OCI-M2 (cell line): ENCODE measurements around the gene BANF2.
"Not testable (repeated sequence)": the region's sequence is repeated elsewhere in the genome, so short reads cannot be mapped to it uniquely, and the experiment has no call there.

Experiments used
- DNase-seq: peaks from one replicate; lab custom pipeline; 2025; ENCODE audit not compliant: unreplicated experiment; lab: John Stamatoyannopoulos, UW

The BANF2 gene

DNA sequence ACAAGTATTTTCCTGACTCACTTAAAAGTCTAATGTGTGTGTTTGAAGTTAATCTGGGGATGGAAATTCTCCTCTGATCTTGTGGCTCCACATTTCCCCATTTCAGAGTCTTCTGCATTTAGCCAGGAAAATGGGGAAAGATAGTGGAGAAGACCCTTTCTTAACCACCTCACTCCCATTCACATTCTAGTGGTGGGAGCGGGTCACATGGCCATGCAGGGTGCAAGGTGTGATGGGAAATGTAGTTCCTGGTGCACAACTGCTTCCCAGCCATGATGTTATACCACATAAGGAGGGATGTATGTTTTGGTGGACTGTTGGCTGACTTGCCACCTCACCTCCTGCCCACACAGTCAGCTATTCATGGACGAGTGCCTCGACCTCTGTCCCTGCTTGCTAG lies 61.8 kb downstream of the BANF2 start:
- DNase-seq: no peak

DNA sequence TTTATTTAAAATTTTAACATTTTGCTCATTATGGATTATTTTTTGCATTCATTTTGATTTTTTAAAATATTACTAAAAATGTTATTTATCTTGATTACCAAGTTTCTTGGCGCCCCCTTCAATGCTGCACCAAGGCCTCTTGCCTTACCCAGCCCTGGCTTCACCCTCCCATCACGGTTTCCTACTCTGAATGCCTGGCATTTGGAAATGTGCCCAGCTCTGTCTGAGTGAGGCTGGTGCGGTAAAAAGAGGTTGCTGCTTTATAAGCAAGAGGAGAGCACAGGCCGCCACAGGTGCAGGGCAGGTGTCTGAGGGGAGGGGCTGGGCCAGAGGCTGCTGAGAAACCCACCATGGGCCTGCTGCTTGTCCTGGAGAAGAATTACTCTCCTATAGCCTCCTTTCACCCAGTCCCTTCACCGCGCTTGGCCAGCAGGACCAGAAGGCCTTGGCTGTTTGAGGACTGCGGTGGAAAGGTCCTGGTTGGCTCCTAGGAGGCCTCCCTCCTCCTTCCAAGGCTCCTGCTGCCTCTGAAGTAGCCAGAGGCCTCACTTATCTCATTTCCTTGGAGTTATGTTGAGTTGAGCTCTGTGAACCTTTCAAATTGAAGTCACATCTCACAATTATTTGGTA lies 62.6 kb downstream of the BANF2 start:
- DNase-seq: no peak

DNA sequence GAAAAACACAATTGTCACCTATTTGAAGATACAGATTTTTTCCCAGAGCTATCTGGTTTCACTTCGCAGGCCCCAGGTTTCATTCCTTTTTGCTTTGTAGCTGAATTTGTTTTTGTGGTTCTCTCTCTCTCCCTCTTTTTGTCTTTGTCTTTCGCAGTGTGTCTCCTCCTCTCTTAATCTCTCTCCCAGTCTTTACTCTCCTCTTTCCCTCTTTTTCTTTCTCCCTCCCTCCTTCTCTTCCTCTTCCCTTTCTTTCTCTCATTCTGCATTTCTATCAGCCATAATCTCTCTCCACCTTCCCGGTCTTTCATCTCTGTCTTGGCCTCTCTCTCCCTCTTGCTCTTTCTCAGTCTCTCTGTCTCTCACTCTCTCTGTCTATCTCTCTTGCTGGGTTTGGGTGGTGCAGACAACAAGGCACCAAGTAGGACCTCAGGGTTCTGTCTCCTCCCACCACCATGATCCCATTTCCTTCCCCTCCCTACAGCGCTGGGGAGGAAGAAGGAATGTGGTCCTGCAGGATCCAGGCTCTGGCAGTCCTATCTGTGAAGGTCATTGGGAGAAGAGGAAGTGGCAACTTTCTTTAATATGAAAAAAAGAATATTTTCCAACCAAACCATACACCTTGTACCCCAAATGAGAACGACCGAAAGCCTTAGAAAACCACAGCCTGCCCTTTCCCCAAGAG lies 63.2 kb downstream of the BANF2 start:
- DNase-seq: no peak

DNA sequence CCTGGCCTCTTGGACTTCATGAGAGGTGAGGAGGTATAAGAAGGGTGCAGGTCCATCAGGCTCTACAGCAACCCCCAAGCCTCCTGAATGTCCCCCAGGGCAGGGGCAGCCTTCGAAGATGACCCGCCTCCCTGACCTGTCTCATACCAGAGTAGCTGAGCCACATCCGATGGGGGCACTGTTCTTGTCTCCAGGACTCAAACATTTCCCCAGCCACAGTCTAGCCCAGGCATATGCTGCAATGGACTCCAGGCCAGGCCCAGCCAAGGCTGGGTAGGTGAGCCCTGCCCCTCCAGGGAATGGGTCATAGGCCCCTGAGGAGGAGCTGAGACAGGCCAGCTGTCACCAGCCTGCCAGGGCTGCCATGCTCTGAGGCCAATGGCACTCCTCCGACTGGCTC lies 65.3 kb downstream of the BANF2 start:
- no peak for DNase-seq

DNA sequence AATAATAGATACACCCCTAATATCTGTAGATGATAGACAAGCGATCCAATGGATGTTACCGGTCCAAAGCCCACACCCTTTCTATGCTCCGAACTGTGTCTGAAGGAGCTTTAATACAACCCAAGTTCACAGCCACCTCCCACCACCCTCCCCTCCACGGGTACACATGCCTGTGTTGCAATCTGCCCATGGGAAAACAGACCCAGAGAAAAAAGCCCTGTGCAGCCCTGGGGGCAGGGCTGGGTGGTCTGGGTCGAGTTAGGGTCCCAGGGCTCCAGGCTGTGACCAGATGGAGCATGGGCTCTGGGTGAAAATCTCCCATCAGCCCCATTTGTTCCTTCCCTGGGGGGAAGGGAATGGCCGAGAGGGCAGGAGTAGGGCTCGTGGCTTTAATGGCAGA lies 65.8 kb downstream of the BANF2 start:
- no peak for DNase-seq

DNA sequence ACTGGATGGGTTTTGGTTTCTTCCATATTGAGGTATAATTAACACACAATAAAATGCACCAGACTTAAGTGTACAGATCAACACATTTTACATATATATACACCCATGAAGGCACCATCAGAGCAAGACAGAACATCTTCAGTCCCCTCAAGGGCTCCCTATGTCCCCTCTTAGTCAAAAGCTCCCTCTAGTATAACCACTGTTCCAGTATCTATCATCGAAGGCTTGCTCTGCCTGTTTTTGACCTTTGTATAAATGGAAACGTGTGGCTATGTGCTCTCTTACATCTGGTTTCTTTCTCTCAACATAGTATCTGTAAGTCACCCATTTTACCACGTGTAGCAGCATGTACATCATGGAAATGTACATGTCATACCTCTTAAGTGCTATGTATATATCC lies 66.5 kb downstream of the BANF2 start:
- DNase-seq: no peak

DNA sequence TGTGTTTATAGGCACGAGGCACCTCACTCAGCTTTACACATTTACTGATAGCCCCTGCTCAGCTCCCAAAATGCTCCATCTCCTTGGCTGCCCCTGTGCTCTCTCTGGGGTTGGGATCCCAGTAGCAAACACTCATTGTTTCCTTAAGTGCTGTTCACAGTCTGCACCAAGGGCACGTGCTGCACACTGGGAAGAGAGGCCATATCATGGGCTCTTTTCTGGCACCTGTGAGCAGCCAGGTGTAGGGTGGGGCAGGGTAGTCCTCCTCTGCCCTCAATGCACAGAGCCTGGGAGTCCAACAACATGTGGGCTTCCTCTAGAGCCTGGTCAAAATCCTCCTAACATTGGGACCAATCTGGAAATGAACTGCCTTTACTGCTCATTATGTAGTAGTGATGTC lies 67.9 kb downstream of the BANF2 start:
- no peak for DNase-seq

DNA sequence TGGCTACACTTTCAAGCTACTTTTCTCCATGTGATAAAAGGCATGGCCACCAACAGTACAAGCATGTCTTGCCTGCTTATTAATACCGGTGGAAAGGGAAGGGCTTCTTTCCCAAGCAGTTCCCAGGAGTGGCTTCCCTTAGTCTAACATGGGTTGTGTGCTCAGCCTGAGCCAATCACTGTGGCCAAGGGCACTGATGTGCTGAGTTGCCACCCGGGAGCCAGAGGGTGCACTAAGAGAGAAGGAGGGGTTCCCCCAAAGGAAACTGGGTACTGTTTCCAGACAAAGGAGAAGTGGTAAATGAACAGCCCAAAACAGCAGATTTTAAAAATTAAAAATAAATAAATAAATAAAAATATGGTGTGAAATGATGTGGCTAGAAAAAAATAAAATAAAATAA lies 68.5 kb downstream of the BANF2 start:
- no peak for DNase-seq

DNA sequence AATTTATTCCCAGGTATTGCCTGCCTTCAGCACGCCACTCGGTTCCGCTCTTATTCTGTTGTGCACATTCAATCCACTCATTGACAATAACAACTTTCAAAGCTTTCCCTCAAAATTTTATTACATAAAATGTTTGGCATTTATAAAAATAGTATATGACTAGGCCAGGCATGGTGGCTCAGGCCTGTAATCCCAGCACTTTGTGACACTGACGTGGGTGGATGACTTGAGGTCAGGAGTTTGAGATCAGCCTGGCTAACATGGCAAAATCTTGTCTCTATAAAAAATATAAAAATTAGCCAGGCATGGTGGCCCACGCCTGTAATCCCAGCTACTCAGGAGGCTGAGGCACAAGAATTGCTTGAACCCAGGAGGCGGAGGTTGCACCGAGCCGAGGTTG lies 70.0 kb downstream of the BANF2 start:
- DNase-seq: not testable (repeated sequence)

DNA sequence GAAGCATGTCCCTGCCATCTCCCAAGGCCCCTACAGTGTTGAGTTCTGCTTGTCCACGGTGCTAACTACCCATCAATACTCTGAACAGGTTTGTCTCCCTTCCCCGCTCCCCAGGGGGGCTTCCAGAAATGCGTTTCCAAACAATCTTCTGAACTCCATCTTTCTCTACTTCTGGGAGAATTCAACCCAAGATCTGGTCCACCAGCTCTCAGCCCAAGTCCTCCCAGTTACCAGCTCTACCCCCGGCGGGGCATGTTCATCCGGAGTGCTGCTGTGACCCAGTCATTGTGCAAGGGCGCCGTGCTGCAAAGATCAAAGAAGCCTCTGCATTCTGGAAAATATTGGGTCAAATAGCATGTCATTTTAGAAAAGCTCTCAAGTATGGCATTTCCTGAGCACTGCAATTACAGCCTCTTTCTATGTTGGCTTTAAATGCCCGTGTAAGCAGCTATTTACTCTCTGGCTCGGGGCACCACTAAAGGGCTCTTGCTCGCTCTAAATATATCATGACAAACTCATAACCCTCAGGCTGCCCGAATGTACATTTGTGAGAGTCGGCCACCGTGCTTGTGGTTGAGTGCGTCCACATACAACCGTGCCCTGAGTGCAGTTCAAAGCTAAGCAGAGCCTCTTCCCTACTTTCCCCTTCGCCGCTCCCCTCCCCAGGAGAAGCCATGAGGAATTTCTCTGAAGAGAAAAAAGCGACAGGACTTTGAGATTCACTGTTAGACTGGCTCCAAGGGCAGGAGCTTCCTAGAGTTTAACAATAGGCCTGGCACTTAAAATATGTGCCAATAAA lies 71.6 kb downstream of the BANF2 start:
- no peak for DNase-seq

DNA sequence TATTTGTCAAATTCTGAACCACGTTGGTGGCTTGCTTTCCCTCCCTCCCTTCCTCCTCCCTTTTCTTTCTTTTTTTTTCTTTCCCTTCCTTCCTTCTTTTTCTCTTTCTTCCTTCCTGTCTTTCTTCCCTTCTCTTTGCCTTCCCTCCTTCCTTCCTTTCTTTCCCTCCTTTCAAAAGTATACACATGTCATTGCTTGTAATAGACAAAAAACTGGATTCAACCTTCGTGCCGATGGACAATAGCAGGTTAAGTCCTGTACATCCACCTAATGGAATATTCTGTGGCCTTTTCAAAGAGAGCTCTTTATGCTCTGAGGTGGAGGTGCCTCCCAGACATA lies 72.2 kb downstream of the BANF2 start:
- DNase-seq: no peak

DNA sequence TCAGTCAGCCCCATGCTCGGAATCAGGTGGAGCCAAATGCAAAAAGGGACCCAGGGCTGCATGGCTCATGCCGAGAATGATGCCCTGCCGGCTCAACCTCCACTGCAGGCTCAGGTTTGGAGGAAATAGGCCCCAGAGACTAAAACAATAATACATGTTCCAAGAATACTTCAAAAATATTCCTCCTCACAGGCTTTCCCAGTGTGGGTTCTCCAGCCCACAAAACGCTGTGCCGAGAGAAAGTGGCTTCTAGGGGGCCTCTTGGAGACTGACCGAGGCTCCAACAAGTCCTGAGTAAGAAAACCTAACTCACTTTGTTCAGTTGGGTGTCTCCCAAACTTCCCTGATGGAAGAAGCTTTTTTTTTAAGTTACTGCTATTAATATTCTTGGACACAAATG lies 73.9 kb downstream of the BANF2 start:
- DNase-seq: no peak

DNA sequence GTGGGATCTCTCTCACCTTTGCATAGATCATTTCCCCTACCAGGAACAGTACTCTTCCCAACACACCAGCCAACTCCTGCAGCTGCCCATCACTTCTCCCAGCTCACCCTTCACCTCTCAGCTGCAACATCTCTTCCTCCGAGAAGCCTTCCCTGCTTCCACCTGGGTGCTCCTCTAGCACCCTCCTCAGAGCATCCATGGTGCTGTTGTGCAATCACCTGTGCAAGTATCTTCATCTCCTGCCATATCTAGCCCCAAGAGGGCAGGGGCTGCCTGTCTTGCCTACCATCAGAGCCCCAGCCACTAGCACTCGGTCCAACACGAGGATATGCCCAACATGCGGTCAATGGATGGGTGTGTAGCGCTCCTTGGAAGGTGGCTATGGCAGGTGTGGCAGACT lies 75.8 kb downstream of the BANF2 start:
- DNase-seq: no peak

DNA sequence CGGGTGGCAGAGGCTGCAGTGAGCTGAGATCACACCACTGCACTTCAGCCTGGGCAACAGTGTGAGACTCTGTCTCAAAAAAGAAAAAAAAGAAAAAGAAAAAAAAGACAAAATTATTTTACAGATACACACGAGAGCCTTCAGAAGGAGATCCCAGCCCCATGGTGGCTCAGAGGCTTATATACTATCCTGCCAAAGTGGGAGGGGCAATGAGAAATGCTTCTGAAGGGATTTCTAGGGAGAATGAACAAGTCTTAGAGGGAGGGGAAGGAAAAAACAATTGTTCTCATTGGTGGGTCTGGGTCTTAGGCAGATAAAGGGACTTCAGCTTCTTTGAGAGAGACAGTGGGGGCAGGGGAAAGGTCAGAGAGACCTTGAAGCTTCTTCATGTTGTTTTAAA lies 76.8 kb downstream of the BANF2 start:
- no peak for DNase-seq

DNA sequence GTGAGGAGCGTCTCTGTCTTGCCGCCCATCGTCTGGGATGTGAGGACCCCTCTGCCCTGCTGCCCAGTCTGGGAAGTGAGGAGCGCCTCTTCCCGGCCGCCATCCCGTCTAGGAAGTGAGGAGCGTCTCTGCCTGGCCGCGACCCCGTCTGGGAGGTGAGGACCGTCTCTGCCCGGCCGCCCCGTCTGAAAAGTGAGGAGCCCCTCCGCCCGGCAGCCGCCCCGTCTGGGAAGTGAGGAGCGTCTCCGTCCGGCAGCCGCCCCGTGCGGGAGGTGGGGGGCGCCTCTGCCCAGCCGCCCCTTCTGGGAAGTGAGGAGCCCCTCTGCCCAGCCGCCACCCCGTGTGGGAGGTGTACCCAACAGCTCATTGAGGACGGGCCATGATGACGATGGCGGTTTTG lies 79.2 kb downstream of the BANF2 start:
- DNase-seq: not testable (repeated sequence)

DNA sequence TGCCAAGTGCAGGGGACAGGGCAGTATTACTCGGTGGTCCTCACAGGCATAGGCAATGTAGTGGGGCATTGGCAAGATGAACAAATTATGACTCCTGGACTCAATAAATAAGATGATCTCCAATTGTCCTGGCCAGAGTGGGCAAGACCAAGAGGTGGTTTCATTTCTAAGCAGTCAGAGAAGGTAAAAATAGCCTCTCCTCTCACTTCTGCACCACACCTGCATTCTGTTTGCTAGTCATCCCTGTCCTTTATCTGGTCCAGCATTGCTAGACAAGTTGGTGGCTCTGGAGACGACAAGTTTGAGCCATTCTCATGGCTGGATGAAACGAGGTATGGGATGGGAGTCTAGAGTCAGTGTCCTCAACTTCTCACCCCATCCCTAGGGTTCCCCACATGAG lies 83.0 kb downstream of the BANF2 start:
- no peak for DNase-seq

DNA sequence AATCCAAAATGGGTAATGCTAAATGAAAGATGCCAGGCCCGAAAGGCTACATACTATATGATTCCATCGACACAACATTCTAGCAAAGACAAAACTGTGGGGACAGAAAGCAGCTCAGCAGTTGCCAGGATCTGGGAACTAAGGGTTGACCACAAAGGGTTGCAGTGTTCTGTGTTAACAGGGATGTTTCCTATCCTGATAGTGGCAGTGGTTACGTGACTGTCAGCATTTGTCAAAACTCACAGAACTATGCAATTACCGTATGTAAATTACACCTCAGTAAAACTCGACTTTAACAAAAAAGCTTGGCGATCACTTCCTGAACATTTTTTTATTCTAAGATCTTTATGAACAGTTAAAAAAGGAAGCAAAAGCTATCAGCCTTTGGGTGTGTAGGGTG lies 83.9 kb downstream of the BANF2 start:
- DNase-seq: no peak

DNA sequence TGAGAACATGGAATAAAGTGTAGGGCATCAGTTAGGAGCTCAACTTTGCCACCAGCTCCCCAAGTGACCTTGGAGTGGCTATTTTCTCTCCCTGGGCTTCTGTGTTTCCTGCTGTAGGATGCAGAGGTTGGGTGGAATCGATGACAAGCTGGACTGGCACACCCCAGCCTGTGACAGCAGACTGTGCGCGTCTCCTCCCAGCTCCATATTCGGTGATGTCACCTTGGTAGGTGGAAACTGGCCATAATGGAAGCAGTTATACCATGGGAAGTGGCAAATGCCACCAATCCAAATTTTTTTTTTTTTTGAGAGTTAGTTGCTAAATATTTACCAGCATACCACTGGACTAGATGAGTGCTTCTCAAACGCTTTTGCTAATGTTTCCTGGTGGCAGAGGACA lies 85.2 kb downstream of the BANF2 start:
- no peak for DNase-seq
